SK-N-SH treated with all-trans-retinoic acid at 6 μM for 48 hours (cell line): ENCODE data around the gene IQCH.

Experiments used
- ATAC-seq: fragments of 200-7000 bp; cut with Tn5 transposase; 3 replicates; pipeline ENCODE4 v1.9.1; 2020; ENCODE audit warnings: mild to moderate bottlenecking, moderate library complexity
- ARNTL ChIP-seq: fragments of 450-650 bp; formaldehyde crosslinking; IDR thresholded peaks from 2 replicates; pipeline ENCODE4 v1.5.0; 2020; ENCODE audit warnings: low read depth, mild to moderate bottlenecking, moderate library complexity, borderline replicate concordance
- BACH2 ChIP-seq: fragments of 250-450 bp; sonication (Bioruptor Pico); IDR thresholded peaks from 2 replicates; pipeline ENCODE4 v1.9.0; 2021; ENCODE audit warnings: mild to moderate bottlenecking, borderline replicate concordance
- CREB5 ChIP-seq: fragments of 250-450 bp; sonication (Bioruptor Pico); IDR thresholded peaks from 2 replicates; pipeline ENCODE4 v1.5.1; 2020; ENCODE audit warnings: low read depth, mild to moderate bottlenecking, moderate library complexity
- CSDC2 ChIP-seq: fragments of 250-450 bp; sonication (Bioruptor Pico); IDR thresholded peaks from 2 replicates; pipeline ENCODE4 v1.5.0; 2020; ENCODE audit warnings: mild to moderate bottlenecking, moderate library complexity
- CSRNP3 ChIP-seq: fragments of 250-450 bp; sonication (Bioruptor Pico); IDR thresholded peaks from 2 replicates; pipeline ENCODE4 v1.5.1; 2021; ENCODE audit warnings: mild to moderate bottlenecking, moderate library complexity
- ESRRG ChIP-seq: fragments of 250-450 bp; sonication (Bioruptor Pico); IDR thresholded peaks from 2 replicates; pipeline ENCODE4 v1.6.1; 2021; ENCODE audit warnings: mild to moderate bottlenecking
- GLIS3 ChIP-seq: fragments of 250-450 bp; sonication (Bioruptor Pico); IDR thresholded peaks from 2 replicates; pipeline ENCODE4 v1.5.0; 2020; ENCODE audit warnings: mild to moderate bottlenecking, moderate library complexity
- ISL1 ChIP-seq: fragments of 250-450 bp; sonication (Bioruptor Pico); IDR thresholded peaks from 2 replicates; pipeline ENCODE4 v2.1.2; 2022; ENCODE audit warnings: mild to moderate bottlenecking, moderate library complexity
- OSR1 ChIP-seq: fragments of 250-450 bp; sonication (Bioruptor Pico); IDR thresholded peaks from 2 replicates; pipeline ENCODE4 v1.8.0; 2022; ENCODE audit warnings: moderate library complexity, mild to moderate bottlenecking, inconsistent platforms
- PATZ1 ChIP-seq: fragments of 250-450 bp; sonication (Bioruptor Pico); IDR thresholded peaks from 2 replicates; pipeline ENCODE4 v1.8.0; 2020; ENCODE audit warnings: mild to moderate bottlenecking, moderate library complexity, borderline replicate concordance
- POU6F1 ChIP-seq: fragments of 250-450 bp; sonication (Bioruptor Pico); IDR thresholded peaks from 2 replicates; pipeline ENCODE4 v1.8.0; 2021; ENCODE audit warnings: low read depth, mild to moderate bottlenecking, moderate library complexity, borderline replicate concordance
- PPARA ChIP-seq: fragments of 250-450 bp; sonication (Bioruptor Pico); IDR thresholded peaks from 2 replicates; pipeline ENCODE4 v1.5.0; 2020; ENCODE audit warnings: mild to moderate bottlenecking, borderline replicate concordance
- SNAI2 ChIP-seq: fragments of 250-450 bp; sonication (Bioruptor Pico); IDR thresholded peaks from 2 replicates; pipeline ENCODE4 v1.5.0; 2020; ENCODE audit warnings: mild to moderate bottlenecking, moderate library complexity
- TSHZ2 ChIP-seq: fragments of 250-450 bp; sonication (Bioruptor Pico); IDR thresholded peaks from 2 replicates; pipeline ENCODE4 v1.5.0; 2020; ENCODE audit warnings: mild to moderate bottlenecking, moderate library complexity
- ZC3H10 ChIP-seq: fragments of 250-450 bp; sonication (Bioruptor Pico); IDR thresholded peaks from 2 replicates; pipeline ENCODE4 v1.5.1; 2021; ENCODE audit warnings: mild to moderate bottlenecking, moderate library complexity
- ZNF565 ChIP-seq: fragments of 450-650 bp; formaldehyde crosslinking; conservative IDR thresholded peaks from 2 replicates; pipeline ENCODE4 v1.5.0; 2020; ENCODE audit warnings: low read depth, mild to moderate bottlenecking, moderate library complexity
- ZNF70 ChIP-seq: fragments of 450-650 bp; formaldehyde crosslinking; IDR thresholded peaks from 2 replicates; pipeline ENCODE4 v1.5.0; 2020; ENCODE audit warnings: mild to moderate bottlenecking, moderate library complexity
- ZNF8 ChIP-seq: fragments of 450-650 bp; formaldehyde crosslinking; IDR thresholded peaks from 2 replicates; pipeline ENCODE4 v1.5.0; 2020; ENCODE audit warnings: mild to moderate bottlenecking, moderate library complexity

Gene IQCH

GRCh38 chr15:67543348-67543718, 288.7 kb downstream of the IQCH start:
- TF ChIP-seq ESRRG (no peak), ZC3H10 (no peak), ZNF8 (no peak), CSDC2 (CRISPR knock-in tag) (no peak), ZNF565 (CRISPR knock-in tag) (no peak), OSR1 (CRISPR knock-in tag) (no peak), SNAI2 (CRISPR knock-in tag) (no peak), PATZ1 (CRISPR knock-in tag) (no peak)
- TF ChIP-seq, all 23 proteins: peak for 0
- ATAC-seq = peak; percentile 42

- TF ChIP-seq PPARA (CRISPR knock-in tag) (no peak), SNAI2 (CRISPR knock-in tag) (no peak), CREB5 (CRISPR knock-in tag) (no peak), BACH2 (CRISPR knock-in tag) (no peak), ZNF8 (no peak), CSRNP3 (no peak), OSR1 (CRISPR knock-in tag) (no peak), ESRRG (no peak), POU6F1 (CRISPR knock-in tag) (no peak), ARNTL (CRISPR knock-in tag) (no peak), ZNF70 (CRISPR knock-in tag) (no peak)
- ATAC-seq = no peak
Observed at GRCh38 chr15:67544475-67544874, 289.9 kb downstream of the IQCH start.

- no peak for ATAC-seq
- TF ChIP-seq PPARA (CRISPR knock-in tag) = no peak
- no peak for TF ChIP-seq PATZ1 (CRISPR knock-in tag)
- no peak for TF ChIP-seq ZNF8
- no peak for TF ChIP-seq GLIS3
- TF ChIP-seq ARNTL (CRISPR knock-in tag) = no peak
- no peak for TF ChIP-seq SNAI2 (CRISPR knock-in tag)
- no peak for TF ChIP-seq POU6F1 (CRISPR knock-in tag)
- no peak for TF ChIP-seq CSRNP3
- TF ChIP-seq ISL1 (CRISPR knock-in tag) = no peak
- no peak for TF ChIP-seq TSHZ2 (CRISPR knock-in tag)
- TF ChIP-seq BACH2 (CRISPR knock-in tag) = no peak
- TF ChIP-seq ZNF565 (CRISPR knock-in tag) = no peak
- no peak for TF ChIP-seq CREB5 (CRISPR knock-in tag)
- TF ChIP-seq OSR1 (CRISPR knock-in tag) = no peak
Observed at GRCh38 chr15:67545864-67546263, 291.3 kb downstream of the IQCH start.
